Inferior parietal cortex (tissue), 1 donor: Measurements from ENCODE around the gene TRPV4.

Source experiments
- DNase-seq: peaks from one replicate; pipeline ENCODE4 v3.0.0-alpha.2; 2016; ENCODE audit errors: extremely low spot score

Gene TRPV4

DNA sequence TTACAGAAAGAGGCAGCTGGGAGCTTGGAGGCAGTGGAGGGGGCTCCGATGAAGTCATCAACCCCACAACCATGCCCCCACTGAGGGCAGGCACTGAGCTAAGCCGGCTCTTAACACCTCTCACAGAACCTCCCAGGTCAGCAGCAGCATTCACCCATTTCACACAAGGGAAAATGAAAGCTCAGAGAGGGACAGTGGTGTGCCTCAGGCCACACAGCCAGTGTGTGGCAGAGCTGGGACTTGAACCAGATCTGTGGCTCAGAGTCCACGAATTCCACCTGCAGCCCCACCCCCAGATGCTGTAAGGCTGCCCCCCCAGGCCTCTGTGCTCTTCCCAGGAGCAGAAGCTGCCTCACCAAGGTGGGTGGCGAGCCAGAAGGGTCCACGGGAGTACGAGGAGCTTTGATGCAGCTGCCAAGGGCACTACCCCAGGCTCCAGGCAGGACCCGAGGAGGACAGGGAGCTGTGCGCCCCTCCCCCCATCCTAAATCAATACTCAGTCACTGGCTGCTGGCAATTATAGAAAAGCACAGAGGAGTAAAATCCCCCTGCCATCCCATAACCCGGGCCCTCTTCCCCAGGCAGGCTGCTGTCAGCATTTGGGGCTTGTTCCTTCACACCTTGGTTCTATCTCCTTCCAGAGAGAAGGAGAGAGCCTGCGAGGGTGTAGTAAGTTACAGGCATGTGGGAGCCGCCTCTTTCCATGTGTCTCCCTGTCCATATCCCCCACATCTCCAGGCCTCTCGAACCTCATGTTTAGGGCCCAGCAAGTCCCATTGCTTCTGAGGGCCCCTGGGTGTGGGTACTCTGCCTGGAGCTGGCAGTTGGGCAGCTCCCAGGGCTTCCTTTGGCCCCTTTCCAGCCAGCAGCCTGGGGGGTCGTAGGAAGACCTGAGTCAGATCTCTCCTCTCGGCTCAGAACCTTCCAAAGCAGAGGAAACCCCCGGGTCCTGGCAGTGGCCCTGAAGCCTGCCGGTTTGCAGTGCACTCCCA, 72.0 kb downstream of the TRPV4 start:
- DNase-seq, result no peak

DNA sequence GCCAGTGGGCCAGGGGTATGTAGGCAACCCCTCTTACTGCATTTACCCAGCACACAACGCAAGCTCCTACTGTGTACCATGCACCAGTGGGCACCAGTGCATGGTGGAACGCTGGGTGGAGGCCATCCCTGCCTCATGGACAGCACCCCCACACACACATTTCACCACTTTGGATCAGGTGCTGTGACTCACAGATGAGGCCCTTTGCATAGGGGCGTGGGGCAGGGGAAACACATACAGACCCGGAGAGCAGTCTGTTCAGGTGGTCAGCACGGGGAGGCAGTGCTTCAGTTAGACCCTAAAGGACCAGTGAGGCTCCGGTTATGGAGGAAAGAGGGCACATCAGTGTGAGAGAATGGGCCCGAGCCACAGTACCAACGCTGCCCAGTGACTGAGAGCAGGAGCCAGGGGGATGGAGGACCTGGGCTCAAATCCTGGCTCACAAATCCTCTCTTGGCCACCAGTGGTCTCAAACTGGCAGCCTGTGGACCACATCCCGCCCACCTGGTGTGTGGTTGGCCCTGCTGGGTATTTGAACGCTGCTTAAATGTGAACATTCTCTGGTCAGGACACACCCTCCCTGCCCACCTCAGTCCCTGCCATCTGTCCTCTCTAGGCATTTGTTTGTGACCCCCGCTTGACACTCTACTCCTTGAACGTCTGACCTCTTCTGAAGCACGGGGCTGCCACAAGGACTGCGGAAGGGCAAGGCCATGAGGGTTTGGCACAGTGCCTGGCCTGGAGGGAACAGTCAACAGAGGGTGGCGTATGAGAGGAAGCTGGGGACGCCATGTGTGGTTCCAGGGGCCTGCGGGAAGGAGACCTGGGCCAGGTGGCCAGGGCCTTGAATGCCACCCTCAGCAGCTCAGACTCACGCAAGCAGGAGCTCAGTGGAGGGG, 72.9 kb downstream of the TRPV4 start:
- no peak for DNase-seq

DNA sequence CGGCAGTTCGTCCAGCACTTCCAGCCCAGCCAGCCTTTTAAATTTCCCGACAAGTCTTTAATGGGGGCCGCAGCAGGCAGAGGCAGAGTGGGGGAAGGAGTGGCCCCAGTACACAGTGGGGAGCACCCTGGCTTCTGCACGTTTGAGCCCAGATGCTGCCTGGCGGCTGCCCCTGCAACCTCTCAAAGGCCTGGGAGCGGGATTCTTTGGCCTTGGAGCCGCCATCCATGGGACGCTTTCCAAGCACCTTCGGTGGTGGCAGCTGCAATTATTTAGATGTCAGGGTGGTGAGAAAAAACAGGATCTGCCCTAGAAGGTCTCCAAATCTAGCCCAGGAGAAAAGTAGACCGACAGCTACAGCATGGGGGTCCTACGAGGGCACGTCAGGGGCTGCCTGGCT, 73.6 kb downstream of the TRPV4 start:
- no peak for DNase-seq

DNA sequence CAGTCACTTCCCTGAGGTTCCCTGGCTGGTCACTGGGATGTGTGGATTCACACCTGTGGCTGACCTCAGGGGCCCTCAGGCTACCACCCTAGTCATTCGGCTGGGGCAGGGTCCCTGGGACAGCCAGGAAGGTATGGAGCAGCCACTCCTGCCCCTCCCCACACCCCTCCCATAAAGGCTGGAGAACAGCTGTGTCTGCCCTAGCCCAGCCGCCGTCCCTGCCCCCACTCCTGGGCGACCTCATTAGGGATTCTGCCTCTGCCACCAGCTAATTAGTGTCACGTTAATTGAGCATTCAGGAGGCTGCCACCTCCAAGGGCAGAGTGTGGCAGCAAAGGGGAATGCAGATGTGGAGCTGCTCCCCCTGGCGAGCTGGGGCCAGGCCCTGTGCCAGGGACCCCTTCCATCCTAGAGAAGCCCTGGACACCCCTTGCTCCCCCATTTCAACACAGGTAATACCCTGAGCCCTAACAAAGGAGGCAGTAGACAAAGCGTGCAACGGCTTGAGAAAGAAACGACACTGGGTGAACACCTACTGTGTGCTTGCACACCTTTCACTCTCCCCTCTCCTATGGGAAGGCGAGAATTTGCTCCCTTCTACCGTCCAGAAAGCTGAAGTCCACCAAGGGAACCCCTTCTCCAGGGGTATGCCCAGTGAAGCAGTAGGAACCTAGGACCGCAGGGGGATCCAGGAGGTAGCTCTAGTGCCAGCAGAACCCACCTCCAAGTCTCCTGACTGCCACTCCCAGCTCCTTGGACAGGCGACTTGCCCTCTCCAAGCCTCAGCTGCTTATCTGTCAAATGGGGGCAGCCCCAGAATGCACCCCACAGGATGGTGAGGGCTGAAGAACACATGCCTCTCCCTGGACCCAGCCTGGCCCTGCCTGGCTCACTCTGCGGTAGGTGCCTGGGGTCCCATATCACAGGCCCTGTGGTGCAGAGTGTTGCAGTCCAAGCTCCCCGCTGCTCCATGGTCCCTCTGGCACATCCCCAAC, 74.5 kb downstream of the TRPV4 start:
- DNase-seq, result no peak

DNA sequence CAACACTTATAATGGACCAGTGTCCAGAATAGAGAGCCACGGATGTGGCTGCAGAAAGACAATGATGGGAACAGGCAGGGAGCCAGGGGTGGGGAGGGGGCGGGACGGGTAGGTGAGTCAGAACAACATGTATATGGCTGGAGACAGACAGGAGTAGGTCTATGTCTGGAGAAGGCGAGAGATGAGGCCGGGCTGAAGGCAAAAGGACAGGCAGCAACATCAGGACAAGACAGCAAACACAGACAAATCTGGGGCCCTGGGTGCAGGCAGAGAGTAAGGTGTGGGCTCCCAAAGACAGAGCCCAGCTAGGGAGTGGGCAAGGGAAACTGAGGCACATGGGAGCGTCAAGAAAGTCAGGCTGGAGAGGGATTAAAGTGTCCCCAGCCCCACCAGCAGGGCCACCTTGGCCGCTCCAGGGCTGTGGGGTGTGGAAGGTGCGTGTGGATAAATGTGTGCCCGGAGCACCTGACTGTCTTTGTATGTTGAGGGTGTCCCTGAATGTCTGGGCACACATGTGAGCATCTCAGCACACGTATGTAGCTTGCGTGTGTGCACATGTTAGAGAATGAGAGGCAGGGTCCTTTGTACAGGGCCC, 75.4 kb downstream of the TRPV4 start:
- no peak for DNase-seq

DNA sequence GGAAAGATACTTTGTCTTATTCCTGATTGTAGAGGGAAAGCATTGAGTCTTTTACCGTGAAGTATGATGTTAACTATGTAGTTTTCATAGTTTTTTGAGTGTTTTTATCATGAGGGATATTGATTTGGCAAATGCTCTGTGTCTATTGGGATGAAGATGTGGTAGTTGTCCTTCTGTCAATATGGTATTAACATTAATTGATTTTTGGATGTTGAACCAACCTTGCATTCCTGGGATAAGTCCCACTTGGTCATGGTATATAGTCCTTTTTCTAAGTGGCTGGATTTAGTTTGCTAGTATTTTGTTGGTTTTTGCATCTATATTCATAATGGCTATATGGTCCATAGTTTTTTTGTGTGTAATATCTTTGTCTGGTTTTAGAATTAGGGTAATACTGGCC, 76.7 kb downstream of the TRPV4 start:
- DNase-seq, result no peak

DNA sequence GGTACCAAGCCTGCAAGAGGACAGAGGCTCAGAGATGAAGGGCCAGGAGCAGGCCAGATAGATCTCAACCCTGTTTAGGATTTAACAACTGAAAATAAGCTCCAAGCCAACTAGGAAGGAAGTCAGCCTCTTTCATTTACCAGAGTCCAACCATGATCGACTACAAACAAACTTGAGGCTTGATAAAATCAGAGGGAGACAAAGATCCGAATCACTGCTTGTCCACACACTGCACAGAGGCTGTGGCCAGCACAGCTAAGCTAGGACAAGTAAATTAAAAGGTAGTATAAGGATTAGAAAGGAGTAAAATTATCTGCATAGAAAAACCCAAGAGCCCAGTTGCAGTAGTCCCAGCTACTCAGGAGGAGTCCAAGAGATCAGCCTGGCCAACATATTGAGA, 79.2 kb downstream of the TRPV4 start:
- no peak for DNase-seq

DNA sequence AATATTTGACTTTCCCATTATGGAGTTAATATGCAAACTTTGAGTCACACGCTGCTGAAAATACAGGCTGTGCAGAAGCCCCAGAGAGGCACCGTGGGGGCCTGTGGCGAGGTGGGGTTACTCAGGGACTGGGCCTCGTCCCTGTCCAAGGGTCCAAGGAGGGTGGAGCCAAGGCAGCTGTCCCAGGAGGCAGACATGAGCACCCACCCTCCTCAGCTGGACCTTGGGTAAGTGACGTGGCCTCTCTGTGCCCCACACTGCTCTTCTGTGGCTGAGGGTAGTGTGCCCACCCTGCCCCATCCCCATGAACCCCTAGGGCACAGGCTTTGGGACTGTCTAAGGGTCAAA, 80.2 kb downstream of the TRPV4 start:
- no peak for DNase-seq

DNA sequence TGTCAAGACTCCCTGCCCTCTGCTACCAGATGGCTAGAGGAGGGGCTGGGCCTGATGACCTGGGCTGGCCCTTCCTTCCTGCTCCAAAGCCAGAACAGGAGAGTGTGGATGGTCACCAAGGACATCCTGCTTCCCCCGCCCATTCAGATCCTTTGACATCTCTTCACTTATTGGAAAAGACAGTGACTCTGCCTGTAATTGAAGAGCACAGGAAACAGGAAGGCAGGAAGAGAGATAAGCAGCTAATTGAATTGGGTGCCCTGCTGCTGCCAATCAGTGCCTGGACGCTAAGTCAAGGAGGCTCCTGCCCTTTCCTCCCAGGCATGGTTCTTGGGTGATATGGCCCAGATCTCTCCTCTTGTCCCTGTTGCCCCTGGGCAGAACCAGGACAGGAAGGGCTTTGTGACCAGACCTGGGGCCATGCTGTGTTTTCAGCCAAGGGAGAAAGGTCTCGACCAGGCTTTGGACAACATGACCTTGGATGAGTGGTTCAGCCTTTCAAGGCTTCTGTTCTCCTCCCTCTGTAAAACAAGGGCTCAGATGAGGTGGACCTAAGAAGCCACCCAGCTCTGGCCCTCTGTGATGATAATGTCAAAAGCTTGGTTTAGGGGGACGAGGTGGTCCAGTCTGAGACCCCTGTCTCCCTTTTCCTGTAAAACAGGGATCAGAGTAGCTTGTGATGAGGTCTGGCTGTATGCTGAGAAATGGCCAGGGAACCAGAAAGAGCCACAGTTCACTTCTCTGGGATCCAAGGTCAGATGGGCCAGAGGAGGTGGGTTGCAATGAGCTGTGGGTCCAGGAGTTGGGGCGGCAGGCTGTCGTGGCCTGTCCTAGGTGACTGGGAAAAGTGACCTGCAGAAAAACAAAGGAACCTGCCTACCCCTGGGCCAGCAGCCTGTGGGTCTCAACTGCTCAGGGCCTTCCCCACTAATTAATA, 80.8 kb downstream of the TRPV4 start:
- DNase-seq, result no peak

DNA sequence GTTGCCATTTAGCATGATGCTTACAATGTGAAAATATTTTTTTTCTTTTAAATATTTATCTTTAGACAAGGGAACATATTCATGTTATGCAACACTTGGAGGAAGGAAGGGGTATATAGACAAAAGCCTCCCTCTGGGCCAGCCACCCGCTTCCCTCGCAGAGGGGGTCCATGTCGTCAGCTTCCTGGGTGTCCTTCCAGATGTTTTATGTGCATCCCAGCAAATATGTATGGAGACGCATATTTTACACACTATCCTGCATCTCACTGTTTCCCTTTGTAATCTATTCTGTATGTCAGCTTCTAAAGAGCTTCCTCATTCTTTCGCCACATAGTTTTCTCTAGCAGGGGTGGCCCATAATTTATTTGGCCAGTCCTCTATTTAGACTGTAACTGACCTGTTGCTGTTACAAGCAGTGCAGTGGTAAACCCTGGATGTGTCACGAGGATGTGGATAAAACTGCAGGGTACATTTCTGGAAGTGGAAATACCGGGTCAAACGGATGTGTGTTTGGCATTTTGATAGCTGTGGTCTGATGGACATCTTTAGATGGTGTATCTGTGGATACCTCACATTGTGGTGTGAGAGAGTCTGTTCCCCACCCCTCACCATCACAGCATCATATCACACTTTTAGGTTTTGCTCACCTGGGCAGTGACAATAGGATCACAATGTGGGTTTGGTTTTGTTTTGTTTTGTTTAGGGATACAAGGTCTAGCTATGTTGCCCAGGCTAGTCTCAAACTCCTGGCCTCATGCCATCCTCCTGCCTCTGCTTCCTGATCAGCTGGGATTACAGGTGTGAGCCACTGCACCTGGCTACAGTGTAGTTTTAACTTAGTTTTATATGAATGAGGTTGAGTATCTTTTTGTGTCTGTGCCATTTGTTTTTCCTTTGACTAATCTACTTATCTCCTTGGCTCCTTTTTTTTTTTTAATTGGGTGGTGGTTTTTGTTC, 87.9 kb downstream of the TRPV4 start:
- DNase-seq, result no peak

DNA sequence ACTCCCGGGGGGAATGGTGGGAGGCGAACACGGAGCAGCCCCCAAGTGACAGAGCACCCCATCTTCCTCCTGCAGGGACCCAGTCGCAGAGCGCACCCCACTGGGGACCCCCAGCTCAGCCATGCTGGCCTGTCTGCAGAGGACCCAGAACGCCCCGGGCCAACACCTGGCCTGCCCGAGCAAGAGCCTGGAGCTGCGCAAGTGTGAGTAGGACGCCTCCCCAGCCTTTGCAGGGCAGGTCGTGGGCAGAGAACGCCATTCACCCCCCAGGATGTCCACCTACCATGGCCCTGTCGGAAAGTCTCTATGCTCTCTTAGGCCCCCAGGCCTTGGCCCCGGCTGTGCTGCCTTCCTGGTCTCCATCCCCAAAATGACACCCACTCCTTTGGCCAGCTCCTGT, 89.2 kb downstream of the TRPV4 start:
- DNase-seq, result no peak

DNA sequence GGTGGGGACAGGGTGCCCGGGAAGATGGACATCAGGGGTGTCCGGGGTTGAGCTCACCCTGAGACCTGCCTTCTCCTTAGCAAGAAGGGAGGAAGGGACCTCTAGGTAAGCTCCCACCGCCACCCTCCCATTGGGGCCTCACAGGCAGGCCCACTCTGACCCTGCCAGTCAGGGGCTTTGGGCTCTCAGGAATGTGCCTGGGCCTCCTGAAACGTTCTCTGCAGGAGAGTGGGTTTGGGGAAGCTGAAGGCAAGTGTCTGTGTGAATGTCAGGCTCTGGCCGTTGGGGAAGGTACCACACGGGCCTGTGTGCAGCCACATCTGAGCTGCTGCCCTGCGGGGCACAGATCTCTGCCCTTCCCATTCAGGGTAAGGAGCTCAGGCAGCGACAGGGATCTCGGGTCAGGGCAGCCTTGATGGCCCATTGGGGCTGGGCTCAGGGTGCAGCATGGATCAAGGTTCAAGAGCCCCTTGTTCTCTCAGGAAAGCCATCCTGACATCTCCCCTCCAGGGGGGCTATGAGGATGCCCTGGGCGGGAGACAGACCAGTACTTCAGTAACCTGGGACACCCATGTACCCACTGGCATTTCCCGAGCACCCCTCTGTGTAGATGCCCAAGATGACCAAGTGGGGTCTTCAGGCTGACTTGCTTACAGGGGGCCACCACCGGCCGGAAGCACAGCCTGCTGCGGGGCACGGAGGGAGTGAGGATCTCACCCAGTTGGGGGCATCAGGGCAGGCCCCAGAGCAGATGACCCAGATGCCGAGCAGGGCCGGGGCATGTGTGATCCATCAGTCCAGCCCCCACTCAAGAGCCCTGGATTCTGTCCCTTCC, 89.9 kb downstream of the TRPV4 start:
- no peak for DNase-seq

DNA sequence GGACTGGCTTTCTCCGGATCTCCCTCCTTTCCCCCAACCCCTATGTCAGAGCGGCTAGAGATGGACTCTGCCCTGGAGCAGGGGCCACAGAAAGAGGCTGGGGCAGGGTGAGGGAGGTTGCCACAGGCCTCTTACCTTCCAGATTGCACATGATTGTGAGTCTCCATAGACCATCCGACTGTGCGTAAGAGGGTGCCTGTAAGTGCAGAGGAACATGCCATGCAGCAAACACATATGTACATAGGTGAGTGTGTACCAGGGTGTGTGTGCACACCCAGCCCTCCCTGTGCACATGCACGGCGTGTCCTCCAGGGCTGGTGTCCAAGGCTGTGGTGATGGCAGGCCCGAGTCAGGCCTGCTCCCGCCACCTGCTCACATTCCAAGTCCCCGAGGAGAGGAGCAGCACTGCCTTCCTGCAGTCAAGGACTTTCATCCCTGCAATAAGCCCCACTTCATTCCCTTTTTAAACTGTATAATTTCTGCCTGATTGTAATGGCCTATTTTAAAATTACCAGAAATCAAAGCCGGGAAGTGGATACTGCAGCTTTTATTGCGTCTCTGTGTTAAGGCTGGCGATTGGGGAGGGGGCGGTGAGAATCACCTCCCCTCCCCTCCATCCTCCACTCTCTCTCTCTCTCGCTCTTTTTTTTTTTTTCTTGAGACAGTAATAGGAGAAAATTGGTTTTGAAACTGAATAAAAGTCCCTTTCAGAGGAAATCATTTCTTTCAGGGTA, 91.1 kb downstream of the TRPV4 start:
- no peak for DNase-seq

DNA sequence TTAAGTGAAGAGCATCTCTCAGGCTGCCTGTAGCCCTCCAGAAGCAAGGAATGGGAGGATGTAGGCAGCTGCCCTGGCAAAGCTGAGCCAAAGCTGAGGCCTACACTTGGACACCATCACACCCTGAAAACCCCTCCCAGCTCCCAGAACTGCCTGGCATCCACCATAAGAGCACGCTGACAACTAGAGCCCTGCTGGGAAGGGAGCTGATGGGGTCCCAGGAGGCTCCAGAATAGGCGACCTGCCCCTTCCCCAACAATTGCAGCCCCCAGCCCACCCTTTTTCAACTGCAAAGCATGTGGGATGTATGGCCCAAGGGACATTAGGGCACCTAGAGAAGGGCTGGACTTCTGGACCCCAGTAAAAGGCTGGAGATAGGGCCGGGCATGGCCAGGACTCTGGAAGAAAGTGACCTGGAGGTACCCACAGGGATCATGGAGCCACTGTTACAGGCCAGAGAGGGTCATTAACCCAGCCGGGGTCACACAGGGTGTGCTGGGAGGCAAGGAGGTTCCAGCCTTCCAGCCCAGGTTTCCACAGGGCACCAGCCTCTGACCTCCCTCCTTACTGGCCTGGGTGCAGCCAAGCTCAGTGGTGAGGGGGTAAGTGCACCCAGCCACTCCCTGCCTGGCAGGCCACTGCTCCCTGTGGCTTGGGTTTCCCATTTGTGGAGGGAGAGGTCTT, 91.8 kb downstream of the TRPV4 start:
- no peak for DNase-seq

DNA sequence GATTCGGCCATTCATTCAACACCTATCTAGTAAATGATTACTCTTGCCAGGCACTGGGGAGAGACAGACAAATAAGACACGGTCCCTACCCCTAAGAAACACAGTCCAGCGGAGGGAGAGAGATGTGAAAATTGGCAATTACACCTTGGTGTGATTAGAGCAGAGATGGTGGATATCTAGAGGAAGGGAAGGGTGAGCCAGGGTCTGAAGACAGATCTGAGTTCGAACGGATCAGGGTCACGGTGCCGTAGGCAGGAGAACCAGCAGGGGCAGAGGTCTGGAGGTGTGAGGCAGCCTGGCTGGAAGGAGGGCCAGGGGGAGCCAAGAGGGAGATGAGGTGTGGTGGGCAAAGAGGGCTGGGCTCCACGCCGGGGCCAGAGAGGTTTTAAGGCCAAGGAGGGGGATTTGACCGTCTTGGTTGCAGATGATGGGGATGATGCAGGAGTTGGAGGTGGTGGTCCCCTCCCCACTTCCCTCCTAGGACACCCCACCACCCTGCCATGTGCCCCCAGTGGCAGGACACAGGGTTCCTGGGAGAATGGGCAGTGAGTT, 92.4 kb downstream of the TRPV4 start:
- DNase-seq, result no peak
